ENCODE data around the gene EEPD1.

The EEPD1 gene

DNA sequence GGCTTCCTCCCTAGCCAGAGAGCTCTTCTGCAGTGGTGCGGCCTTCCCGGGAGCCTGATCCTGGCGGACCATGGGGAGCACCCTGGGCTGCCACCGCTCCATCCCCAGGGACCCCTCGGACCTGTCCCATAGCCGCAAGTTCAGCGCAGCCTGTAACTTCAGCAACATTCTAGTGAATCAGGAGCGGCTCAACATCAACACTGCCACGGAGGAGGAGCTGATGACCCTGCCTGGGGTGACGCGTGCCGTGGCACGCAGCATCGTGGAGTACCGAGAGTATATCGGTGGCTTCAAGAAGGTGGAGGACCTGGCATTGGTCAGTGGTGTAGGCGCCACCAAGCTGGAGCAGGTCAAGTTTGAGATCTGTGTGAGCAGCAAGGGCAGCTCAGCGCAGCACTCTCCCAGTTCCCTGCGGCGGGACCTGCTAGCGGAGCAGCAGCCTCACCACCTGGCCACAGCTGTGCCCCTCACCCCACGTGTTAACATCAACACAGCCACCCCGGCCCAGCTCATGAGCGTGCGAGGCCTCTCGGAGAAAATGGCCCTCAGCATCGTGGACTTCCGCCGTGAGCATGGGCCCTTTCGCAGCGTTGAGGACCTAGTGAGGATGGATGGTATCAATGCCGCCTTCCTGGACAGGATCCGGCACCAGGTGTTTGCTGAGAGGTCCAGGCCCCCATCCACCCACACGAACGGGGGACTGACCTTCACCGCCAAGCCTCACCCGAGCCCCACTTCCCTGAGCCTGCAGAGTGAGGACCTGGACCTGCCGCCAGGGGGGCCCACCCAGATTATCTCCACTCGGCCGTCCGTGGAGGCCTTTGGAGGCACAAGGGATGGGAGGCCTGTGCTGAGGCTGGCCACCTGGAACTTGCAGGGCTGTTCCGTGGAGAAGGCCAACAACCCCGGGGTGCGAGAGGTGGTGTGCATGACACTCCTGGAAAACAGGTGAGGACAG is 1.5 kb downstream of the EEPD1 start:
- Histone ChIP-seq H3K4me1 (ENCODE audit: control insufficient read depth in 1 of 2, insufficient read depth in 2 of 2, low read length in 2 of 2) (peaks cover 45 to 61% of the 10 kb centered on the region in 2 donors), H3K4me3 (ENCODE audit: low read depth in 1 of 2, low read length in 2 of 2) (peak overlapping the region; percentile 76 to 85), H3K27ac (ENCODE audit: low read depth, low read length) (no peak overlapping the region), H3K27me3 (ENCODE audit: control insufficient read depth in 1 of 2, insufficient read depth in 2 of 2, low read length in 2 of 2) (no peaks in the 10 kb centered on the region), H3K36me3 (ENCODE audit: control insufficient read depth in 1 of 2, insufficient read depth in 2 of 2, low read length in 2 of 2) (no peaks in the 10 kb centered on the region), H3K9me3 (ENCODE audit: control insufficient read depth in 1 of 2, low read length in 2 of 2) (no peaks in the 10 kb centered on the region), H3K9ac (ENCODE audit: low read depth in 1 of 2, low read length in 2 of 2) (peak overlapping the region; percentile 72 to 81)

DNA sequence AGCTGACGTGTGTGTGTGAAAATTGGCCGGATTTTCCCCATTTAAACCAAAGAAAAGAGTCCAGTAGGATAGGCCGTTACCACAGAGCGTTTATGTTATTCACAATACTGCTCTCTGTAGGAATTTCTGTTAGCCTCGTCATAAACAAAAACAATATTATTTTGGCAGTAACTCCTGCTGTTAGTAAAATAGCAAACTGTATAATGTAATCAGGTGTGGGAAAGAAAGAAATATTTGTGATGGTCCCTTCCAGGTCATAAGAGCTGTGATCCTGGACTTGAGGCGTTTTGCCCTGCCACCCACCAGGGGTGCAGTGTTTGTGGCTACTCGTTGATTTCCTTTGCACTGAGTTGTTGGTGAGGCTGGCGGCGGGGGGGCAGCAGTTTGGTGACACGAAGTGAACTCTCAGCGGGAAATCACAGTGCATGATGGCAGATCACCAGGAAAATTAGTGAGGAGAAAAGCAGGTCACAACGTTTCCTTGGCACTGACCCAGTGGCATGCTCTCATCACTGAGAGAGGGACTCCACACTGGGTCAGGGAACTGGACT is 2.8 kb downstream of the EEPD1 start:
- Histone ChIP-seq H3K4me1 (ENCODE audit: control insufficient read depth in 1 of 2, insufficient read depth in 2 of 2, low read length in 2 of 2) (peaks cover 51 to 61% of the 10 kb centered on the region in 2 donors), H3K9ac (ENCODE audit: low read depth in 1 of 2, low read length in 2 of 2) (peak overlapping the region; percentile 41 to 44), H3K9me3 (ENCODE audit: control insufficient read depth in 1 of 2, low read length in 2 of 2) (no peaks in the 10 kb centered on the region), H3K27ac (ENCODE audit: low read depth, low read length) (no peak overlapping the region), H3K4me3 (ENCODE audit: low read depth in 1 of 2, low read length in 2 of 2) (peak overlapping the region; percentile 76 to 85), H3K36me3 (ENCODE audit: control insufficient read depth in 1 of 2, insufficient read depth in 2 of 2, low read length in 2 of 2) (no peaks in the 10 kb centered on the region), H3K27me3 (ENCODE audit: control insufficient read depth in 1 of 2, insufficient read depth in 2 of 2, low read length in 2 of 2) (no peaks in the 10 kb centered on the region)

DNA sequence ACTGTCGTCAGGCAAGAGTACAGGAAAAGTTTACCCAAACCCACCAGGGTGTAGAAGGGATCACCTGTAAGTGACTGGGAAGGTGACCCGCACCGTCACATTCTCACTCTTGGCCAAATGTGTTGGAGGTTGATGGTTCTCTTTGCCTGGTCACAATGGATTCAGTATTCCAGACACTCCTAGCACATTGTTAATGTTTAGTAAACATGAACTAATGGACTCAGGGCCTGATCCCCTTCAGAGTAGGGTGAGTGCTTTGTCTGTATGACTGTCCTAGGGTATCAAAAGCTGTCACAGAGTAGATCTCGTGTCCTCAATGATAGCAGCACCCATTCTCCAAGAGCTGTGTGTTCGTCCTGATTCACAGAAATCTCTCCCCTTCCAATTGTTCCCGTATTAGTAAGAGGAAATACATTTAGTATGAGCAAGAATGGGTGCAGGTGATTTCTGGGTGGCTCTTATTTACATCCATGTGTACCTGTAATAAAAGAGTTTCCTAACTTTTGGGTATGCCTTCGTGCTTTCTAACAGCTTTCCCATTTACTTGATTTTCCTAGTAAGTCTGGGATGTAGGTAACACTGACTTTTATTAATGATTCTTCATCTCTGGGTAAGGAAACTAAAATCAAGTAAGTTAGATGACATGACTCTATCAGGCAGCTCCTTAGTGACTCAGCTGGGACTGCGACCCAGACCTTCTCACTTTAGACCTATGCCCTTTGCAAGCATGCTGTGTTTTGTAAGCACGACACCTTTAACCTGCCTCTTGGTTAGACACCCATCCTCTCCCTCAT is 4.7 kb downstream of the EEPD1 start:
- H3K27me3 ChIP-seq (ENCODE audit: control insufficient read depth in 1 of 2, insufficient read depth in 2 of 2, low read length in 2 of 2) = no peaks in the 10 kb centered on the region
- peak overlapping the region in 1 of 2 donors; percentile 85 for H3K4me3 ChIP-seq (ENCODE audit: low read depth in 1 of 2, low read length in 2 of 2)
- no peak overlapping the region for H3K9ac ChIP-seq (ENCODE audit: low read depth in 1 of 2, low read length in 2 of 2)
- H3K4me1 ChIP-seq (ENCODE audit: control insufficient read depth in 1 of 2, insufficient read depth in 2 of 2, low read length in 2 of 2) = peaks cover 45 to 48% of the 10 kb centered on the region in 2 donors
- H3K27ac ChIP-seq (ENCODE audit: low read depth, low read length) = no peak overlapping the region
- H3K9me3 ChIP-seq (ENCODE audit: control insufficient read depth in 1 of 2, low read length in 2 of 2) = no peaks in the 10 kb centered on the region
- no peaks in the 10 kb centered on the region for H3K36me3 ChIP-seq (ENCODE audit: control insufficient read depth in 1 of 2, insufficient read depth in 2 of 2, low read length in 2 of 2)

DNA sequence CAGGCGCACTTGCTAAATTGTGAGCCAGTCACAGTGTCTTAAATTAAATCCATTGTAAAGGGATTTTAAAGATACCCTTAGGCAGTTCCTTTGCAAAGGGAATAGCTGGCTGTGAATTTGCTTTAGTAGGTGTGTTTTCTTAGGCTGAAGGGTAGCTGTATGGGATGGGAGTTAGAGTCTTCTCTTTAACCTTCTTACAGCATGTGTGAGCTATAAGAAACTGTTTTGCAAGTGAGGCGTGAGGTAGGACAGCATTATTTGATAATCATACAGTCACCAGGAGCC is 5.2 kb downstream of the EEPD1 start:
- Histone ChIP-seq H3K9me3 (ENCODE audit: control insufficient read depth in 1 of 2, low read length in 2 of 2) (no peaks in the 10 kb centered on the region), H3K27ac (ENCODE audit: low read depth, low read length) (no peak overlapping the region), H3K9ac (ENCODE audit: low read depth in 1 of 2, low read length in 2 of 2) (no peak overlapping the region), H3K4me3 (ENCODE audit: low read depth in 1 of 2, low read length in 2 of 2) (peak overlapping the region in 1 of 2 donors; percentile 85), H3K27me3 (ENCODE audit: control insufficient read depth in 1 of 2, insufficient read depth in 2 of 2, low read length in 2 of 2) (no peaks in the 10 kb centered on the region), H3K4me1 (ENCODE audit: control insufficient read depth in 1 of 2, insufficient read depth in 2 of 2, low read length in 2 of 2) (peaks cover 45 to 48% of the 10 kb centered on the region in 2 donors), H3K36me3 (ENCODE audit: control insufficient read depth in 1 of 2, insufficient read depth in 2 of 2, low read length in 2 of 2) (no peaks in the 10 kb centered on the region)

DNA sequence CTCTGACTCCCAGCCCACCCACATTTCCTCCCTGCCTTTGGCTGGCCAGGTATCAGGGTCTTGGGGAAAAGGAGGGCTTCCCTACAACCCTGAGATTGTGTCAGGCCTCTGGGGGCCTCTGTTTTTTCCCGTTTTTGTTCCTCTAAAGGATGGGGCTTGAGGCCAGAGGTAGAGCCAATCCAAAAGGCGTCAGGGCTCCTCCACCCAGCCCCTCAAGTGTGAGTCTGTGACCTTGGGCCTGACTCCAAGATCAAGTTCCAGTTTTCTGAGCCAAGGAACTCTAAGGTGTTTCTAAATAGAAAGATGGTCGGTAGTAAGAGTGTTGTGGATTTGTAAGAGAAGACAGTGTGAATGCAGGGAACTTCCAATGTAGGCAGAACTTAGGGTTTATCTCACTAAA is 6.6 kb downstream of the EEPD1 start:
- no peaks in the 10 kb centered on the region for H3K9me3 ChIP-seq (ENCODE audit: control insufficient read depth in 1 of 2, low read length in 2 of 2)
- H3K27ac ChIP-seq (ENCODE audit: low read depth, low read length) = no peak overlapping the region
- H3K9ac ChIP-seq (ENCODE audit: low read depth in 1 of 2, low read length in 2 of 2) = no peak overlapping the region
- no peaks in the 10 kb centered on the region for H3K27me3 ChIP-seq (ENCODE audit: control insufficient read depth in 1 of 2, insufficient read depth in 2 of 2, low read length in 2 of 2)
- H3K36me3 ChIP-seq (ENCODE audit: control insufficient read depth in 1 of 2, insufficient read depth in 2 of 2, low read length in 2 of 2) = no peaks in the 10 kb centered on the region
- peaks cover 36 to 39% of the 10 kb centered on the region in 2 donors for H3K4me1 ChIP-seq (ENCODE audit: control insufficient read depth in 1 of 2, insufficient read depth in 2 of 2, low read length in 2 of 2)
- H3K4me3 ChIP-seq (ENCODE audit: low read depth in 1 of 2, low read length in 2 of 2) = no peak overlapping the region

DNA sequence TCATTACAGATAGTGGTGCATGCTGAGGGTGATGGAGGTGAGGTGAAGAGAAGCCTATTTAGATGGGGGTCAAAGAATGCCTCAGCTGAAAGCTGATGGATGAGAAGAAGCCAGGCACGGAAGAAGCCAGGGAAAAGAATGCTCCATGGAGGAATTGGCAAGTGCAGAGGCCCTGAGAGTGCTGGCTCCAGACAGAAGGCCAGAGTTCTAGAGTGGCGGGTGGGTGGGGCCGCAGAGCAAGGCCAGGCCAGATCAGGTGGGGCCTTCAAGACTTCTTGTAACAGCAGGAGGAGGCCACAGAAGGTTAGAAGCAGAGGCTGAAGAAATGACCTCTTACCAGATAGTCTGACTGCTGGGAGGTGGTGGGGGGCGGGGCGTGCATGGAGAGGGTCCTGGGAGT is 7.3 kb downstream of the EEPD1 start:
- Histone ChIP-seq H3K27me3 (ENCODE audit: control insufficient read depth in 1 of 2, insufficient read depth in 2 of 2, low read length in 2 of 2) (no peaks in the 10 kb centered on the region), H3K9ac (ENCODE audit: low read depth in 1 of 2, low read length in 2 of 2) (no peak overlapping the region), H3K36me3 (ENCODE audit: control insufficient read depth in 1 of 2, insufficient read depth in 2 of 2, low read length in 2 of 2) (no peaks in the 10 kb centered on the region), H3K4me3 (ENCODE audit: low read depth in 1 of 2, low read length in 2 of 2) (no peak overlapping the region), H3K4me1 (ENCODE audit: control insufficient read depth in 1 of 2, insufficient read depth in 2 of 2, low read length in 2 of 2) (peaks cover 29 to 33% of the 10 kb centered on the region in 2 donors), H3K27ac (ENCODE audit: low read depth, low read length) (no peak overlapping the region), H3K9me3 (ENCODE audit: control insufficient read depth in 1 of 2, low read length in 2 of 2) (no peaks in the 10 kb centered on the region)

DNA sequence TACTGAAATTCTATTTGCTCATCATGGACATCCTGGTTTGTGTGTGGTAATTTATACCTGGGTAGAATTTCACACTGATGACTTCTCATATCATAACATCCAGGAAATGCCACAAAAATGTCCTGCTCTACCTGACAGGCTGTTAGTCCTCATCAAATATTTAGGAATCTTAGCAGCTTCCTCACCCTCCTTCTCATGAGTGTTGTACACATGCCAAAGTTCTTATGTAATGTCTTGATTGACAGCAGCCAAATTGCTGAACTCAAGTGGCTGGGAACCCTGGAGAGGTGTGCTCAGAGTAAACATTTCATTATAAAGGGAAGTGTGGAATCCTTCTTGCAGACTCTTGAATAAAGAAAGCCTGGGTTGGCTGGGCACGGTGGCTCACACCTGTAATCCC is 8.9 kb downstream of the EEPD1 start:
- no peak overlapping the region for H3K27ac ChIP-seq (ENCODE audit: low read depth, low read length)
- H3K27me3 ChIP-seq (ENCODE audit: control insufficient read depth in 1 of 2, insufficient read depth in 2 of 2, low read length in 2 of 2) = no peaks in the 10 kb centered on the region
- no peaks in the 10 kb centered on the region for H3K36me3 ChIP-seq (ENCODE audit: control insufficient read depth in 1 of 2, insufficient read depth in 2 of 2, low read length in 2 of 2)
- H3K9me3 ChIP-seq (ENCODE audit: control insufficient read depth in 1 of 2, low read length in 2 of 2) = no peaks in the 10 kb centered on the region
- no peak overlapping the region for H3K9ac ChIP-seq (ENCODE audit: low read depth in 1 of 2, low read length in 2 of 2)
- no peak overlapping the region for H3K4me3 ChIP-seq (ENCODE audit: low read depth in 1 of 2, low read length in 2 of 2)
- peaks cover 14 to 26% of the 10 kb centered on the region in 2 donors for H3K4me1 ChIP-seq (ENCODE audit: control insufficient read depth in 1 of 2, insufficient read depth in 2 of 2, low read length in 2 of 2)

DNA sequence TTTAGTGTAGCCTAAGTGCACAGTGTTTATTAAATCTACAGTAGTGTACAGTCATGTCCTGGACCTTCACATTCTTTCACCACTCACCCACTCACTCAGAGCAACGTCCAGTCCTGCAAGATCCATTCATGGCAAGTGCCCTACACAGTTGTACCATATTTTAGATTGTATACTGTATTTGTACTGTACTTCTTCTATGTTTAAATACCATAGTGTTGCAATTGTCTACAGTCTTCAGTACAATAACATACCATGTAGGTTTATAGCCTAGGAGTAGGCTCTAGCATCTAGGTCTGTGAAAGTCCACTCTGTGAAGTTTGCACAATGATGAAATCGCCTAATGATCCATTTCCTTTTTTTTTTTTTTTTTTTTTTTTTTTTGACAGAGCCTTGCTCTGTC is 12.0 kb downstream of the EEPD1 start:
- H3K9ac ChIP-seq (ENCODE audit: low read depth in 1 of 2, low read length in 2 of 2) = no peak overlapping the region
- no peak overlapping the region for H3K4me3 ChIP-seq (ENCODE audit: low read depth in 1 of 2, low read length in 2 of 2)
- no peak overlapping the region for H3K27ac ChIP-seq (ENCODE audit: low read depth, low read length)
- peaks cover 0 to 3% of the 10 kb centered on the region in 2 donors for H3K4me1 ChIP-seq (ENCODE audit: control insufficient read depth in 1 of 2, insufficient read depth in 2 of 2, low read length in 2 of 2)
- H3K36me3 ChIP-seq (ENCODE audit: control insufficient read depth in 1 of 2, insufficient read depth in 2 of 2, low read length in 2 of 2) = no peaks in the 10 kb centered on the region
- no peaks in the 10 kb centered on the region for H3K9me3 ChIP-seq (ENCODE audit: control insufficient read depth in 1 of 2, low read length in 2 of 2)
- no peaks in the 10 kb centered on the region for H3K27me3 ChIP-seq (ENCODE audit: control insufficient read depth in 1 of 2, insufficient read depth in 2 of 2, low read length in 2 of 2)

DNA sequence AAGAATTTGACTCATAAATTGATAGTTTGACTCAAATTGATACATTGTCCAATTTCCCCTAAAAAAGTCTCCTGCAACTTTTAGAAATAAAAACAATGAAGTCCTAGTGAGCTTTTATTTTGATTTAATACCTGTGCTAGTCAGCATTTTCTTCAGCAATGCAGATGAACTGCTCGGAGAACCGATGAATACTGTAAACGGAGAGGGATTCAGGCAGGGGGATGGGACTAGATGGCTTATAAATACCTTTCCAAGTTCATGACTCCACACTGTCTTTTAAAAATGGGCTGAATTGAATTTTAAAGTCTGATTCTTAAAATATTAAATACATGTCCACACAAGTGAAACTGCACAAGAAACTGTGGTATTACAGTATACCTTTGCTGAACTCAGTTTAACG is 12.7 kb downstream of the EEPD1 start:
- Histone ChIP-seq H3K36me3 (ENCODE audit: control insufficient read depth in 1 of 2, insufficient read depth in 2 of 2, low read length in 2 of 2) (no peaks in the 10 kb centered on the region), H3K4me1 (ENCODE audit: control insufficient read depth in 1 of 2, insufficient read depth in 2 of 2, low read length in 2 of 2) (no peaks in the 10 kb centered on the region), H3K4me3 (ENCODE audit: low read depth in 1 of 2, low read length in 2 of 2) (no peak overlapping the region), H3K27me3 (ENCODE audit: control insufficient read depth in 1 of 2, insufficient read depth in 2 of 2, low read length in 2 of 2) (no peaks in the 10 kb centered on the region), H3K9ac (ENCODE audit: low read depth in 1 of 2, low read length in 2 of 2) (no peak overlapping the region), H3K9me3 (ENCODE audit: control insufficient read depth in 1 of 2, low read length in 2 of 2) (no peaks in the 10 kb centered on the region), H3K27ac (ENCODE audit: low read depth, low read length) (no peak overlapping the region)

All from duodenal mucosa (tissue), 2 donors.